GM21515 (cell line): ENCODE data around the gene TMEM215.
"Not testable (repeated sequence)": the region's sequence is repeated elsewhere in the genome, so short reads cannot be mapped to it uniquely, and the experiment has no call there.

Source experiments
- ATAC-seq: cut with Tn5 transposase; IDR thresholded peaks from one replicate; pipeline ENCODE4 v1.9.1; 2021; ENCODE audit not compliant: unreplicated experiment

The TMEM215 gene, protein sequence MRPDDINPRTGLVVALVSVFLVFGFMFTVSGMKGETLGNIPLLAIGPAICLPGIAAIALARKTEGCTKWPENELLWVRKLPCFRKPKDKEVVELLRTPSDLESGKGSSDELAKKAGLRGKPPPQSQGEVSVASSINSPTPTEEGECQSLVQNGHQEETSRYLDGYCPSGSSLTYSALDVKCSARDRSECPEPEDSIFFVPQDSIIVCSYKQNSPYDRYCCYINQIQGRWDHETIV

DNA sequence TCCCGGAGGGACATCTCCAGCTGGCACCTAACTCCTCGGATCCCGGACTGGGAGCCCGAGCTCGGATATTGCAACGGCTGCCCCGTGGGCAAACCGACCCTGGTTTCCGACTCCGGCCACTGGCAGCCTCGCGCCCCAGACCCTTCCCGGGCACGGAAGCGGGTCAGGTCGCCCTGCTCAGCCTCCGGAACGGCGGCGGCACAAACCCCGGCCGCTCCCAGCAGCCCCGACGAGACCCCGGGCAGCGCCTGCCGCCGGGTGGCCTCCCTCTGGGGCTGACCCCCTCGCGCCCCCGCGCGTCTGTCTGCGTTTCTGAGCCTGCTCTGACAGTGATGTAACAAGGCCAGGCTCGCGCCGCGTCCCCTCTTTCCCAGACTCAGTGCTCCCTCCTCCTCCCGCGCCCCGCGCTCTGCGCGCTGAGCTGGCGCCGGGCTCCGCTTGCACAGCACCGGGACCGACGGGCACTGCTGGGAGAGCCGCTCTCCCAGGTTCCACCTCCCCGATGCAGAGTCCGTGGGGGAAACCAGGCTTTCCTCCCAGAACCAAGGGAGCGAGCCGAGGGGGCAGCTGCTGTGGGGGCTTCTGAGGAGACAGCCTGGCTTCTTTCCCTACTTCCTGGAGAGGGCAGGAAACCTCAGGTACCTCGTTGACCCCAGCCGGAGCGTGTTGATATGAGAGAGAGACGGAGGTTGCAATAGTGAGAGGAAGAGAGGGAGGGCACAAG, at the start of gene TMEM215:
TSS of gene TMEM215 (plus strand) at position 373 of the 724 bp plus-strand sequence. CDS start 644 bp downstream, outside the sequence.
- no peak for ATAC-seq

DNA sequence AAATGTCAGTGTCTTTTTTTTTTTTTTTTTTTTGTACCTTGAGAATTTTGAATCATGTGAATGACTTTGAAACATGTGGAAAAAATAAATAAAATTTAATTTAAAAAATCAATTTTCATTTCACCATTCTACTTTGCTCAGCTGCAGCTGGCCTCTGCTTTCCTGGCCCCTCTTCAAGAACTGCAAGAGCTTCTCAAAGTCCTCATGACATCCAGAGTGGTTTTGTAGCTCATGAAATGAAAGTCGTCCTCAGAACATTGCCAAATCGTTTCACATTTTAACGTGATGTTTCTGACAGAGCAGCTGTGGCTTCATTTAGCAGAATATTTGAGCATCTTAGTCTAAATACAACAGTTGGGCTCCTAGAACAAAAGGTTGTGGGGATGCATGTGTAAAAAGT, 47.9 kb upstream of the TMEM215 start:
- no peak for ATAC-seq

DNA sequence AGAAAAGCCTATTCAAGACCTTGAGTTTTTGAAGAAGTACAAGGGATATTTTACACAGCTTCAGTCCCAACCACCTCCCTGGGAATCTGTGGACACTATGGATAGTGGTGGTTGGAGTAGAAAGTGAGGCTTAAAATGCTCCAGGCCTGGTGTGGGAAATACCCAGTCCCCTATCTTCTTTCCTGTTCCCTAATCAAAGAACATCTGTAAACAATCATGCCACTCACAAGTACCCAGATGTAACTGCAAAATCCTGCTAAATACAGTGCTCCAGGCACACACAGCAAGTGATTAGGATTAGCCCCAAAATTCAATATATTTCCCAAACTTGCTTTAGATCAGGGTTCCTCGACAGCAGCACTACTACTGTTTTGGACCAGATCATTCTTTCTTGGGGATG, 46.0 kb upstream of the TMEM215 start:
- ATAC-seq, result no peak

DNA sequence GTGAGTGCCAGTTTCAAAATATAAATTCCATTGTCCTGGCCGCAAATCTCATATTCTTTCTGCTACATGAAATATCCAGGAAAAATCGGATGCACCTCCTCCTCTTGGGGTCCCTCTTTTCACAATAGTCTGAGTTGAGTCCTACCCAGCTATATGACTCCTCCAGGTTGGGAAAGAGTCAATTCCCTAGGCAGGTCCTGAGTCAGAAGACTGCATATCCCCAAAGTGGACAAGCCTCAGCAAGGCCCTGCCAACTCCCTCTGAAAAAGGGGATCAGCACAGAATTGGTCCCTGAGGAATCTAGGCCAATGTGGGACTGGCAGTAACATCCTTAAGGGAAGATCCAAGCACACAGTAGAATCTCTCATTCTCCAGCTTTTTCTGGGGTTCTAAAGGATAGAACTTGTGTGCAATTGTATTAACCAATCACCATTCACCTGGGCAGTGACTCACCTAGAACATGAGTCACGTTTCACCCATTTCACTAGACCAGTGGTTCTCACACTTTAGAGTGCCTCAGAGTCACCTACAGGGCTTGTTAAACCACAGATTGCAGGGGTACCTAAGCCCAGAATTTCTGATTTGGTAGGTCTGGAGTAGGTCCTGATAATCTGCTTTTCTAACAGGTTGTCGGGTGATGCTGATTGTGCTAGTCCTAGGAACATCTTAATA, 44.7 kb upstream of the TMEM215 start:
- ATAC-seq, result no peak

DNA sequence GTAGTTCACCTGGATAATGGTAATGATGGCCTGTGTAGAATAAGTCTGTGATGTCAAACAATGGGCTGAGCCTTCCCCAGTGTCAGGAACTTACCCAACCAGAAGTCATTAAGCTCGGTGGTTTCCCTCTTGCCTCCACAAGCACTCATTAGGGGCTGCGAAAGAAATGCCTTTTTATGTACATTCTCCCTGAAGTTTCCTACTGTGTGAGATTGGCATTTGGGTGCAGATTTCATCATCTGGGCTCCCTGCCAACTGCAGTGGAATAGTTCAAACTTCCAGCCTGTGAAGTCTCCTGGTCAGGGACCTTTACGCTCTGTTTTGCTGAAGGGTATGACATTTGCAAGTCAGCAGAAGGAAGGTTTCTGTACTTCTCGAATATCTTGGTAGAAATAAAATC, 41.6 kb upstream of the TMEM215 start:
- no peak for ATAC-seq

DNA sequence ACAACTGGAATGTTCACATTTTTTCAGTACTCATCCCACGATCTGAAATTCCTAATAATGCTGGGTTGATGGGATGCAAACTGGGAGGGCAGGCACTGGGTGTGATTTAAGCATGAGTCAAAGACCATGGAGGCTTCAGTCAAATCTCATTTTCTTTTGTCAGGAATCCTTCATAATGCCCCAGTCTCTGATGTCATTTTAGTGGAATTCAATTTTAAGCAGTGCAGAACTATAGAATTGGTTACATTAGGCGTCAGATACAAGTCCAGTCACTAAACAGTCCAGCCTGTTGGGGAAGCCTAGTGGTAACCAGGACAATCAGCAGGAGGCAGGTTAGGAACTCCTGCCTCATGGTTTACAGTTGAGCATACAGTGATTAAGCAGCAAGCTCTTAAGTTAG, 41.0 kb upstream of the TMEM215 start:
- ATAC-seq, result no peak

DNA sequence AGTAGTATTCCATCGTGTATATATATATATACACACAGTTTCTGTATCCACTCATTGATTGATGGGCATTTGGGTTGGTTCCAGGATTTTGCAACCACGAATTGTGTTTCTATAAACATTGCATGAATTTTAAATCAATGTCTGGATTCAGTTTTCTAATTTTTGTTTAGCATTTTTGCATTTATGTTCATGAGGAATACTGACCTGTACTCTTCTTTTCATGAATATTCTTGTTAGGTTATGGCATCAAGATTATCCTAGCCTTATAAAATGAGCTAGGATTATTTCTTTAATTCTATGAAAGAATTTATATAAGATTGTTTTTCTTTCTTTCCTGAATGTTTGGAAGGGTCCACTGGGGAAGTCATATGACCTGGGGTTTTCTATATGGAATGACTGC, 35.3 kb upstream of the TMEM215 start:
- no peak for ATAC-seq

DNA sequence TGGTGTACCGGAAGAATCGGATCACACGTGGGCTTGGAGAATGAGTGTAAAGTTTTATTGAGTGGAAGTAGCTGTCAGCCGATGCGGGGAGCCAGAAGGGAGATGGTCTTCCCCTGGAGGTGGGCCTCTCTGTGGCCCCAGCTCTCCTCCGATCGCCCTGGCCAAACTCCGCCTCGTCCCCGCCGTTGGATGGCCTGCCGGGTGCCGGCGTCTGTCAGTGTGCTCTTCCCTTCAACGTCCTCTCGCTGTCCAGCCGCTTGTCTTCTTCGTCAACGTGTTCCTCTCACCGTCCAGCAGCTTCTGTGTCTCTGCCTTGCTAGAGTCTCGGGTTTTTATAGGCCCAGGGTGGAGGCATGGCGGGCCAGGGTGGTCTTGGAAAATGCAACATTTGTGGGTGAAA, 27.6 kb upstream of the TMEM215 start:
- ATAC-seq, result no peak

DNA sequence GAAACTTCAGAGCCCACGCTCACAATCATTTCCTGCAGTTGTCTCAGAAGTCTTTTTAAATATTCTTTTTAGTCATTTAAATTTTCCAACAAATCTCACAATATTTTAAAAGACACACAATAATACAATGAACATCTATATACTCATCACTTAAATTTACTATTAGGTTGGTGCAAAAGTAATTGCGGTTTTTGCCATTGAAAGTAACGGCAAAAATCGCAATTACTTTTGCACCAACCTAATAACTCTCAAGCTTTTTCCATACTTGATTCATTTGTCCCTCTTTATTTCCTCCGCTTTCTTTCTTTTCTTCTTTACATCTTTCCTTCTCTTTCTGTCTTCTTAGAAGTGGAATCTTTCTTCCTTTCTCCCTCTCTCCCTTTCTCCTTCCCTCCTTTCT, 19.2 kb upstream of the TMEM215 start:
- no peak for ATAC-seq

DNA sequence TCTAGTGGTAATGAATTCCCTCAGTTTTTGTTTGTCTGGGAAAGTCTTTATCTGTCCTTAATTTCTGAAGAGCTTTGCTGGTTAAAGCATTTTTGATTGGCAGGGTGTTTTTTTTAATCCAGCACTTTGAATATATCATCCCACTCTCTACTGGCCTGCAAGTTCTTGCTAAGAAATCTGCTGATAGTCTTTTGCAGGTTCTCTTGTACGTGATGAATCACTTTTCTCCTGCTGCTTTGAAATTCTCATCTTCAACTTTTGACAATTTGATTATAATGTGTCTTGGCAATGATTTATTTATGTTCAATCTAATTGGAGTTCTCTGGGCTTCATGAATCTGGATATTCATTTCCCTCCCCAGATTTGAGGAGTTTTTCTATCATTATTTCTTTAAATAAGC, 8.1 kb upstream of the TMEM215 start:
- no peak for ATAC-seq

DNA sequence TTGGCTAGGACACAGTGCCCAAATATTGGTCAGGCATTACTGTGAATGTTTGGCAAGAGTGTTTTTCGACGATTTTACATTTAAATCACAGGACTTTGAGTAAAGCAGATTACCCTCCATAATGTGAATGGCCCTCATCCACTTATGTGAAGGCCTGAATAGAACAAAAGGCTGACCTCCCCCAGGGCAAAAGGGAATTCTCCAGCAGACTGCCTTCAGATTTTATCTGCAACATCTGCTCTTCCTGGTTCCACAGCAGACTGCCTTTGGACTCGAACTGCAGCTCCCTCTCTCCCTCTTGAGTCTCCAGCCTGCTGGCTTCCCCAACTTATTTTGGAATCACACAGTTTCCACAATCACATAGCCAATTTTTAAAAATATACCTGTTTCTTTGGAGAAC, 7.1 kb upstream of the TMEM215 start:
- no peak for ATAC-seq

DNA sequence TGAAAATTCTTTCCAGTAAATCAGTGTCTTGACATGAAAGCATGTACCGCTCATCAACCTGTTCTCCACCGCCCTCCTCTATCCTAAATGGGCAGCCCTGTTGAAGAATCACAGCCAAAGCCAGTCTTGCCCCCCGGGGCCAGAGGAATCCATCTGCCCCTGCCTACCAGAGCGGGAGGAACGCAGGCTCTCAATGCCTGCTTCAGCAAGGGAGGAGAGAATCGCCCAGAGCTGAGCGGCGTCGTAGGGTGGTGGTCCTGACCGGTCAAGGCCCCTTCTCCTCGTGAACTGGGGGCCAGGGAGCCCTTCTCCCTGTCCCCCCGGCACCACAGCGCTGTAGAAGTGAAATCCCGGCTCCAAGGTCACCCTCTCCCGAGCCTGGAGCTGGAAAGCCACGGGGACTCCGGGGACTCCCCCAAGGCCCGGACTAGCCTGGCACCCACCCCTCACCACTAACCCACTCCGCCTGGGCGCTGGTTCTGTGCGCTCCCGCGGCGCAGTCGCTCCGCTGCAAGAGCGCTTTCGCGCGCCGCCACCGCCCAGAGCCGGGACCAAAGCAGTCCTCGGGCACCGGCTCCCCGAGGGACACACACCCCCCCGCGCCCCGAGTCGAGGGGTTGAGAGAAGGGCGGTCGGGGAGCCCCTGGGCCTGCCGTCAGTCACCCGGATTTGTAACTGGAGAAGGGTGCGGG, 718 bp upstream of the TMEM215 start:
- ATAC-seq, result no peak

DNA sequence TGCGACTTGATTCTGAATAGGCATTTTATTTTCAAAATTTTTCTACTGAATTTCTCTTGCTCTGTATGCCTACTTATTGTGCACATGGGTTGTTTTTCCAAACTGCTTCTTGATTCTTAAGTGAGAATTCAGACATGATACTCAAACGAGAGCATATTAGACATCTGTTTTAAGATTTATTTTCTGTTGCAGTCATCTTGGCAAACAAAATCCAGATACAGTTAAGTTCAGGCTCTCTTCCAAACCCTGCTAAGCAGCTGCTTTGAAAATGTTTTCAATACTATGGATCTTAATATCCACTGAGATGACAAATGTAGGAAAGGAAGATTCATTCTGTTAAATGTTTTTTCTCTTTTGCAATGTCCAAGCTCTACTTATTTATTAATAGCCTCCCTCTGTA, 4.5 kb downstream of the TMEM215 start:
- no peak for ATAC-seq

DNA sequence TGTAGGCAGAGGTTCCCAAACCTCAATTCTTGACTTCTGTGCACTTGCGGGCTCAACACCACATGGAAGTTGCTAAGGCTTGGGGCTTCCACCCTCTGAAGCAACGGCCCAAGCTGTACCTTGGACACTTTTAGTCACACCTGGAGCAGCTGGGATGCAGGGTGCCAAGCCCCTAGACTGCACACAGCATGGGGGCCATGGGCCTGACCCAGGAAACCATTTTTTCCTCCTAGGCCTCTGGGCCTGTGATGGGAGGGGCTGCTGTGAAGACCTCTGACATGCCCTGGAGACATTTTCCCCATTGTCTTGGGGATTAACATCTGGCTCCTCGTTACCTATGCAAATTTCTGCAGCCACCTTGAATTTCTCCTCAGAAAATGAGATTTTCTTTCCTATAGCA, 12.7 kb downstream of the TMEM215 start:
- not testable (repeated sequence) for ATAC-seq

DNA sequence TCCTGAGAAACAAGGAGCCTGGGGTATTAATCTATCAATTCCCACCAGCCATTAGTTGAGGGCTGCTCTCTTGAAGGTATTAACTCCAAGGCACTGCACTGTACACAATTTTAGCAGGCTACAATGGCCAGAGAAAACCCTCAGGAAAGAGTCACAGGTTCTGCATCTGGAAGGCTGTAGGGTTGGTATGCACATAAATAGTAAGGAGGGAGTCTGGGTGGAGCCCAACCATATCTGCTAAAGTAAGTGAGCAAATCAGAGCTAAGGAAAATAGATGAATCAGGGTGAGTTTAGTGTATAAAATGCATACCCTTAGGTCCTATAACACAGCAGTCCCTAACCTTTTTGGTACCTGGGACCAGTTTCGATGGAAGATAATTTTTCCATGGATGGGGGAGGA, 18.2 kb downstream of the TMEM215 start:
- ATAC-seq, result no peak

DNA sequence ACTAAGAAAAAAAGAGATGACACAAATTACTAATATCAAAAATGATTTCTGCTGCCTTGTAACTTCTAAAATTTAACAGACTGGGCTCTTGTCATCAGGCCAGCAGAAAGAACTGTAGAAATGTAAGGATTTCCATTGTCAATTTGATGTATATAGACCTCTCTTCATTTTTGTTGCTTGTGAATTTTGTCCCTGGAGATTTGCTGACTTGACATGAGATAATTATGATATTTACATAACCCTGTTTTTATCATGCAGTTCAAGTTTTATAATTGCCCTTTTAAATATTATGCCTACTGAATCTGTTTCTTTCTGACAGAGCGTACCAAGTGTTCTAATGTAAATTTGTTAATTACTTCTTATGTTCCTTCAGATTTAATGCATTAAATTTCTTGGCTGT, 23.9 kb downstream of the TMEM215 start:
- ATAC-seq, result no peak

DNA sequence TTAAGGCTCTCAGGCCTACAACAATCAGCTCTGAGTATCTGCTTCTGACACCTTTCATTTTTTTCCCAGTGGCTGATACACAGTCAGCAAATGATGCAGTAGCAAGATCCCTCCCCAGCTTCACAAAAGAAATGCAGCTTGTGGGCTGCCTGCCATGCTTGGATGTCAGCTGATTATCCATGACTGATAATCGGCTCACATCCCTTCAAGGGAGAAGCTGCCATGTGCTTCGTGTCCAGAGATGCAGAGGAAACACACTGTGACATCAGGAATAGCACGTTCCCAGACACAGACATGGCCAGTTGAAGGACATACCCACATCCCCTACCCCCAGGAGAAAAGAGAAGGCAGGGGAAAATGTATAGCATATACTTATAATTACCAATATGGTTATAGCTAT, 27.9 kb downstream of the TMEM215 start:
- no peak for ATAC-seq

DNA sequence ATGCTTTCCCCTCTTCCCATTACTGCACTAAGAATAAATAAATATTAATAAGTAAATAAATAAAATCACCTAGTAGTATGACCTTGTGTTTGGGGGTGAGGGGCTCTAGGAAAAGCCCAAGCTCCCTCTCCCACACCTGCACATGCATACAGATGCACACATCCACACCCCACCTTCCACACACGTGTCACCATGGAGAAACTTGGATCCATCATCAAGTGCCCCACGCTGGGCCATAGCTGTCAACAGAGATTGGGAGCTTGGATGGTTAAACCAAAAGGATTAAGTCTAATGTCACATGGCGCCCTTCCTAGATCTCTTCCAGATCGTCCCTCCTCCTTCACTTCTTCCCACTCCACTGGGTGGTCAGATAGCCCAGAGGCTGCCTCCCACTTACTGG, 37.0 kb downstream of the TMEM215 start:
- no peak for ATAC-seq

DNA sequence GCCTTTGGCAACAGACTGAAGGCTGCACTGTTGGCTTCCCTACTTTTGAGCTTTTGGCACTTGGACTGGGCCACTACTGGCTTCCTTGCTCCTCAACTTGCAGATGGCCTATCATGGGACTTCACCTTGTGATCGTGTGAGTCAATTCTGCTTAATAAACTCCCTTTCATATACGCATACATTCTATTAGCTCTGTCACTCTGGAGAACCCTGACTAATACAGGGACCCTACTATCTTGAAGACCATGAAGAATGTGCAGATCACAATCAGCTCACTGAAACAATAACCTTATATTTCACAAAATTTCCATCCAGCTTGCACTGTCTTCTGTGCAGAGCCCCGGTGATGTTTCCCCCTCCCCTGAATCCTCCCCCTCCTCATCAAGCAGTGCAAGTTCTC, 39.8 kb downstream of the TMEM215 start:
- no peak for ATAC-seq

DNA sequence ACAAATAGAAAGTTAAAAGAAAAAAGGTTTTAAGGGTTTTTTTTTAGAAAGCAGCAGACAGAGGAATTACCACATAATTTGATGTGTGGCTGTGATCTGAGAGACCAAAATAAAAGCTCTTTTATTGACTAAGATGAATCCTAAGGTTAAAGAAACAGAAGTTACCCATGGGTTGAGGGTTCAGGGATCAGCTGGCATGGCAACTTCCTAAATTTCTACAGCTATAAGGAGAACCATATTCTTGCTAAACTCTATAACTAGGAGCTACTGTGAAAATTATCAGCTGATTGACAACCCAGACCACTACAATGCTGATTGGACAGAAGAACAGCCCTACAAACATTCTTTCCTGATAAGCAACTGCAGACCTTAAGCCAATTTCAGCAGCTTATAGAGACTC, 40.2 kb downstream of the TMEM215 start:
- ATAC-seq, result no peak

DNA sequence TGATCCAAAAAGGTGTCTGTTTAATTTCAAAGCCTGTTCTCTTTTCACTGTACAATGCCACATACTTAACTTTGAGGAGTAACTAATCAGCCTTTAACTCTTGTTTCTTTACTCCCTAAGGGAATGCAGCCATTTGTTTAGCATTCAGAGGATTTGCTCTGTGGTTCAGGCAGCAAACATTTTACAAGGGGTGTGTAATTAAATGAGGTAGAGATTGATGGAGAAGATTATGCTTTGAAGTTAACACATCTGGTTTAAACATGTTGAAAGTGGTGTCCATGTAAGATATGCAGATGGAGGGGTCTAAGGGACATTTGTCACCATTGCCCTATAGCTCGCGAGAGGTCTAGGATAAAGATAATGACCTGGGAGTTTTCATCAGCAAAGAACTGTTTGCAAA, 41.9 kb downstream of the TMEM215 start:
- no peak for ATAC-seq

DNA sequence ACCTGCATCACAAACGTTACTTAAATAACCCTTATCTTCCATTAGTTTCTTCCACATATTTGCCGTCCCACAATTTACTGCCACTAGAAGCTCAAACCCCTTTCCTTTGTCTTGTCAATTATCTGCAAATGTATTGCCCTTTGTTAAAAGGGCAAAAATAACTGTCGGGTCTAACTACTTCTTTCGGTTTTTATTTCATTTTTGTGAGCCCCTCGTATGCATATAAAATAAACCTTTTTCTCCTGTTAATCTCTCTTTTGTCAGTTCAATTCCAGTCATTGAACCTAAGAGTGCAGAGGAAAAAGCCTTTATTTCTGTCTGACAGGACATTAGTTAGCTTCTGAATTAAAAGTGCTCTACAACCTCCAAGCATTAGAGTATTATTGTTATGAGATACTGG, 45.5 kb downstream of the TMEM215 start:
- no peak for ATAC-seq
